GM18517 (cell line): ENCODE measurements around the gene TSACC.

Experiments
- ATAC-seq: cut with Tn5 transposase; IDR thresholded peaks from one replicate; pipeline ENCODE4 v1.9.1; 2021; ENCODE audit warnings: mild to moderate bottlenecking, moderate library complexity; ENCODE audit not compliant: unreplicated experiment

TSACC gene

DNA sequence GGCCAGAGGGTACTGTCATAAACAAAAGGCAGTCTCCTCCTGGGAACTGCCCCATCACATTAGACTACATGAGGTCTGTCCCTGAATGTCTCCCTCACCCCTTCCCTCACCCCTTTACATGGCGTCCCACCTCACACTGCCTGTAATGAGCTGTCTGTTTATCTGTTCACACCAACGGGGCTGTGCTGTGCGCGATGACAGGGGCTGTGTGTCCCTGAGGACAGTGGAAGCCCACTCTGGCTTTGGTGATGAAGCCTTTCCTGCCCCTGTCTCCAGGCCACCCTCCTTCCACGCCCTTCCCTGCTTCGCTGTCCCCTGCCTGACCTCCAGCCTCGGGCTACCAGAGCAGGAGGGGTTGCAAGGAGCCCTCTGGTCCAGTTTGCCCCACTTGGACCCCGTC is 53.4 kb downstream of the TSACC start:
- no peak for ATAC-seq

DNA sequence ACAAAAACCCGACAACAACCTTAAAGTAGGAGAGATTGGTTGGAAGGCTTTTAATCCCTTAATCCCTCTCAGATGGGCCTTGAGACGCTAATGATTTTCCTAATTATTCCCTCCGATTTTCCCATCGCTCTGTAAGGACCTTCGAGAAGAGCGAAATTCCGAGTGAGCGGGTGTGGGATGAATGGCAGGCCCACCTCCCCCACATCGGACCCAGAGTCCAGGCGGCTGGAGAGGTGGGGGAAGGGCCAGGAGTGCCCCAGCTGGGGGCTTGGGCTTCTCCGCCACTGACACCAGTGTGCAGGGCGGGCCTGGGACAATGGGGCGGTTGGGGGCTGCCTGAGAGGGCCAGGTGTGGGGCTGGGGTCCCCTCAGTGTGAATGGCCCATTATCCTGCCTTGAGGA is 54.1 kb downstream of the TSACC start:
- ATAC-seq, result no peak

DNA sequence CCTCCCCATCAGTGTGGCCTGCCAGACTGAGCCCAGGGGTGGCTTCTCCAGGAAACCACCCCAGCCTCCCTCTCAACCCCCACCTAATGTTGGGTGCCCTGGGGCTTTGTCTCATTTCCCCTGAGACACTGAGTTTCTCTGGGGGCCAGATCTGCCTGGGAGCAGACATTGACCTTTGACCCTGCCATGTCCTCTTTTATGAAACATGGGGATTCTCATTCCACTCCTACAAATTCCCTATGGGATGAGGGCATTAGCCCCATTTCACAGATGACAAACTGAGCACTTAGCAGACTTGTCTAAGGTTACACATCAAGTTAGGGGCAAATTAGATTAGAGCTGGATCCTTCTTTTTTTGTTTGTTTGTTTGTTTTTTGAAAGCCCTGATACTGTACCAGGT is 54.8 kb downstream of the TSACC start:
- no peak for ATAC-seq

DNA sequence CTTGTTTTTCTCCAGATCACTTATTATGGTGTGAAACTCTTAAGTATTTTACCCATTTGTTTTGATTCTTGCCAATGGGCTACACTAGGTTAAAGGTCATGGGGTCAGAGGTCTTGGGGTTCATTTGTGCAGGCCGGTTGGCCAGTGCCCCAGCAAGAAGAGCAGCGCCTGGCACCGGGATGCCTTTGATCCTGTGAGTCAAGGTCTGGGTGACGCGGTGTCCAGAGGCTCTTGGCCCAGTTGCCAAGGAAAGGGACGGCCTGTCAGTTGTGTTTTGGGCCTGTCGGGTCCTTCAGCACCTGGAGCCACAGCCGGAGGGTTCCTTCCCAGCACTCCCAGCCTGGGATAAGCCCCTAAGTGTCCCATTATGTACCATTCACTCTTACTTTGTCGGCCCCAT is 55.8 kb downstream of the TSACC start:
- no peak for ATAC-seq

DNA sequence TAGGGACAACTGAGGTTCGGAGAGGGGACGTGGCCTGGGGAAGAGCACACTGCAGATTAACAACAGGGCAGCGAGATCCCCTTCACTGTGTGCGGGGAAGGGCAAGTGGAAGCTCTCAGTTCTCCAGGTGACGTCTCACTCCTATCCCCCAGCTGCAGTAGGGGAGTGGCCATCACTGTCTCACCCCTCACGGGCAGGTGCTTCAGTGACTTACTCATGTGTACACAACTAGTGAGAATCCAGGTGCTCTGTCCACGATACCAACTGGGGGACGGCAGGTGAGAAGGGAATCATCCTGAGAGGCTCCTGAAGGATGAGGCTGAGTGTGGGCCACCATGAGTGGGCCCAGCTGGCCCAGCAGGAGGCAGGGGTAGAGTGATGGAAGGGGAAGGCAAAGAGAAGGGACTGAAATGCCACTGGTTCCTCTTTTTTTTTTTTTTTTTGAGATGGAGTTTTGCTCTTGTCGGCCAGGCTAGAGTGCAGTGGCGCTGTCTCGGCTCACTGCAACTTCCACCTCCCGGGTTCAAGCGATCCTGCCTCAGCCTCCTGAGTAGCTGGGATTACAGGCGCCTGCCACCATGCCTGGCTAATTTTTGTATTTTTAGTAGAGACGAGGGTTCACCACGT is 56.6 kb downstream of the TSACC start:
- no peak for ATAC-seq
